GM21367 (cell line): Measurements from ENCODE around the gene CEMIP2.
"Not testable (repeated sequence)": the region's sequence is repeated elsewhere in the genome, so short reads cannot be mapped to it uniquely, and the experiment has no call there.

ENCODE experiments used
- ATAC-seq: cut with Tn5 transposase; IDR thresholded peaks from one replicate; pipeline ENCODE4 v1.9.1; 2021; ENCODE audit not compliant: unreplicated experiment

The CEMIP2 gene

DNA sequence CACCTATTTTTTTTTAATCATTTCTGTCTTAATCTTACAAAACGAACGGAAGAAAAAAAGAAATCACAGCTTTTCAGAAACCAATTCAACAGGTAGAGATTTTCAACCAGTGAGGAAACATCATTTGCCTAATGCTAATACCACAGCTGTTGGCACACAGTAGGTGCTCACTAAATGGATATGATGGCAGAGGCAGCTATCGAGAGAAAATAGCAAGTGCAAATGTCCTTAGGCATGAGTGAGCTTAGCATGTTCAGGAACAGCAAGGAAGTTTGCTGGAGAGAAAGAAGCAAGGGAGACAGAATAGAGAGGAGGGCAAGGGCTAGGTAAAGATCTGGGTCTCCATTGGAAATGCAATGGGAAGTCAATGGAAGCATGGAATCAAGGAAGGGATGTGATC lies 49.2 kb downstream of the CEMIP2 start:
- ATAC-seq = no peak

DNA sequence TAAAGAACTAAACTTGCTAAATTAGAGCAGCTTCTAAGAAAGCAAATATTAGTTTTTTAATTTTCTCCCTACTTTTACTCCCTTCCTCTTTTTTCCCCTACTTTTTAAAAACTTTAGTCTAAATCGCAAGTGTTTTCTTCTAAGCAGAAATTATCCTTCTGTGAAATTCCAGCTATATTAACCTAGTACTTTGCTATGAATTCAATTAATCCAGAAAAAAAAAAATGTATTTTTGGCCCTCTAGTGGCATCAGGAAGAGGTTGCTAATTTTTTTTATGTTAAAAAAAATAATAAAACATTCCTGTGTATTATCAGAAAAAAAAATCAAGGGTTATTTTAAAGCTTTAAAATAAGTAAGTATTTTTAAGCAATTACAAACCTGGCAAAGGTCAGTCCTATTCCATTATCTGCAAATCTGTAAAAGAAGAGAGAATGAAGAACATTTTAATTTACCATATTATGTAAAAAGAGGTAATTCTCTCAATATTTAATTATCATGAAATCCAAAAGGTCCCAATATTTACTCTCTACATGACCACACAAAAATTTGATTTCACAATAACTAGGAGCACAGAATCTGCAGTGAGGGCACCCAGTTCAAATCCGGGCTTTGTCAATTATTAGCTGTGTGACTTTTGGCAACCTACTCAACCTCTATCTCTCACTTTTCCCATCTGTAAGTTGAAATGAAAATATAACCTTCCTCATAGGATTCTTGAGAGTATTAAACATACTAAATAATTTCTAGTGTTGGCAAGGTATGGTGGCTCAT lies 52.0 kb downstream of the CEMIP2 start:
- no peak for ATAC-seq

DNA sequence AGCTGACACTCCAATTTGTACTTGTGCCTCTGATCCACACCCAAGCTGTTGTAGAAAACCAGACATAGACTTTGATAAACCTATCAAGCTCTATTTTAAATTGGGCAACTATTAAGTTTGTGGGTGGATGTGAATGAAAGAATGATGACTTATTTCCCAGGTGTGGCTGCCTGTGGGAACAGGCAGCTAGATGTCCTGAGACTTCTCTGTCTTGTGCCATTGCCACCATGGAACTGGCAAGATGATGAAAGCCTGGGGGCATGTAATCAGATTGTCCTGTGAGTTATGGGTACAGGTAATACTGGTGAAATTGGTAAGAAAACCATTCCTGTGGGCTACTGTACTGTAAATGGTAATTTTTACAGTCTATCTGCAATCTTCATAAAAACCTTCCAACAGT lies 57.5 kb downstream of the CEMIP2 start:
- ATAC-seq = no peak

DNA sequence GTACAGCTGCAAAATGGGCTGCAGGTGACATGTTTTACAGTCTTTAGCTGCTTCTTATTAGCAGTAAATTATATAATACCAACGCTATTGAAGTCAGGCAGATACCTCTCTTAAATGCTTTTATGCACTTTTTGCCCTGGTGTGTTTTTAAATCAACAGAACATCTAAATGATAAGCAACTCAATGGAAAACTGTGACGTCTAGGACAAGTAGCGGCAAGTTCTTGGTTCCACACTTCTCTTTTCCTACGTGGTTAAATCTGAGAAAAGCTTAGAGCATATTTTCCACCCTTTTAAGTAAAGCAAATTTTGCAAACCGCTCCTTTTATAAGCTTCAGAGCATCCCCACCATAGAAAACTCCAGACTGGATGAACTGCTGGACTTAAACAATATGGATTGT lies 58.1 kb downstream of the CEMIP2 start:
- ATAC-seq = no peak

- no peak for ATAC-seq
These were observed 58.9 kb downstream of the CEMIP2 start for GRCh38 chr9:71709384-71709783.

DNA sequence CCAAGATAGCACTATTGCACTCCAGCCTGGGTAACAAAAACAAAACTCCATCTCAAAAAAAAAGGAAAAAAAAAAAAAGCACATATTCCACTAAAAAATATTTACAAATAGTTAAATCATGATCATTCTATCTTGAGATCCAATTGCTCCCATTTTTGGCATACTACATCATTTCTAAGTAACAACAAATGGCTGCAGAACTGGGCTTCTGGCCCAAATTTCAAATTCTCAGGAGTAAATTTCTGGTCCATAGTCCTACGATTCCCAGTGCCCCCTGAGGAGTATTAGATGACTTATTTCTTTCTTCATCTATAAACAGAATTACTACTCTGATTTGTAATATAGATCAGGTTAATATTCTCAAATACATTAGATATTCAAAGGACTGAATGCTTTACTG lies 62.1 kb downstream of the CEMIP2 start:
- ATAC-seq = no peak

- ATAC-seq = no peak
These were observed 63.5 kb downstream of the CEMIP2 start for GRCh38 chr9:71704796-71705195.

GRCh38 chr9:71703172-71703872 lies 65.0 kb downstream of the CEMIP2 start:
- ATAC-seq = no peak

DNA sequence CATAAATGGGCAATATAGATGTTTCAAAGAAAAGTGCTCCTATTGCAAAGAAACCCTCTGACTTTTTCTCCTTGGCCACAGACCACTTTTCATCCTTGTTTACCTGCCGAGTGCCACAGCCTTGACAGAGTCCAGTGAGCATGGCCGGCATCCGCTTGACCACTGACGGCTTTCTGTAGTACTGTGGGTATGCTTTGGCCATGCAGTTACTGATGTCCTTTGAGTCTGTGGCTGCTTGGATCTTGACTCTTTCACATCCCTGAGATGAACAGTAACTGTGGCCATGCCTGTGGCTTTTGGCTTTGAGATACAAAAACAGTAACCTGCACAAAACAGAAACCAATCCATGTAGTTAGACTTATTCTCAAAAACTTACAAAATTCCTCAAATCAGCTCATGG lies 70.4 kb downstream of the CEMIP2 start:
- ATAC-seq = no peak

- no peak for ATAC-seq
These were observed 74.0 kb downstream of the CEMIP2 start for GRCh38 chr9:71694332-71694731.

DNA sequence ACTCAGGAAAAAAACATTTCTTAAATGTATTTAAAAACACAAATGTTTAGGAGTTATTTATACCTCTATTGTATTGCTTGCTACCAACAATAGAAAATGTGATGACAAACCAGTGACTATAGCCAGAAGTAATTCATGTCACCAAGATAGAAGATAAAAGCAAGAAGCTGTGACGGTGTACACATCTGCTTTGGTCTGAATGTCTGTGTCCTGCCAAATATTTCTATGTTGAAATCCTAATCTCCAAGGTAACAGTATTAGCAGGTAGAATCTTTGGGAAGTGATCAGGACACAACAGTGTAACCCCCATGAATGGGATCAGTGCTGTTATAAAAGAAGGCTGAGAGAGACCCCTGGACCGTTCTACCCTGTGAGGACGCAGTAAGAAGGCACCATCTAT lies 74.7 kb downstream of the CEMIP2 start:
- no peak for ATAC-seq

- no peak for ATAC-seq
These were observed 76.0 kb downstream of the CEMIP2 start for GRCh38 chr9:71692337-71692736.

GRCh38 chr9:71691576-71691975 lies 76.7 kb downstream of the CEMIP2 start:
- ATAC-seq = not testable (repeated sequence)

GRCh38 chr9:71690689-71691435 lies 77.5 kb downstream of the CEMIP2 start:
- no peak for ATAC-seq

DNA sequence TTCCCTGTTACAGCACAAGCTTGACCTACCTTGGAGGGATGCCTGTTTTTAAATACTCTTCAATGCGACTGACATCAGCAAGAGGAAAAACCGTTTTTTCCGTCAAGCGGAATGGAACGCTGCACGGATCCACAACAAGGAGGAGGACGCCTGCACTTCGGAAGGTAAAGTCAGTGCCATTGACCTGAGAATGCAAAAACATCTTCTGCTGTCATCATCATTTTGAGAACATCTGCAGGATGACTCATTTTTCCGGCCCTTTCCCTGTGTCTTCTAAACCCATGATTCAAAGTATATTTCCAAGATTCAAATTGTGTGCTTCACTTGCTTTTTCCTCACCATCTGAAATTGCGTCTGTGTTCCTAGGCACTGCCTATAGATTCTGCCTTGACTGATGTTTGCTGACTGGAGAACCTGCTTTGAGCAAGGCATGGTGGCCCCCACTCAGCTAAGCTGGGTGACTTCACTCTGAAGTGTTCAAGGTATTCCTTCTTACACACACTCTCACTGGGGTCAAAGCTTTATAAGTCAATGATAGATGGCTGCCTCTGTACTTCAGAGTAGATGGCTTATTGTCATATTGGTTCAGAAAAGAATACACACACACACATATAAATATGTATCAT lies 78.1 kb downstream of the CEMIP2 start:
- ATAC-seq = no peak

DNA sequence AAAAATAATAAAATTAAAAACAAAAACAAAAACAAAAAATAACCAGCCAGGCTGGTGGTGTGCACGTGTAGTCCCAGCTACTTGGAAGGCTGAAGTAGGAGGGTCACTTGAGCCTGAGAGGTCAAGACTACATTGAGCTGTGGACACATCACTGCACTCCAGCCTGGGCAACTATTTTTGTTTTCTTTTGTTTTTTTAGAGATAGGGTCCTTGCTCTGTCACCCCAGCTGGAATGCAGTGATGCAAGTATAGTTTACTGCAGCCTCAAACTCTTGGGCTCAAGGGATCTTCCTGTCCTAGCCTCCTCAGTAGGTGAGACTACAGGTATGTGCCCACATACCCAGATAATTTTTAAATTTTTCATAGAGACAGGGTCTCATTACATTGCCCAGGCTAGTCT lies 80.6 kb downstream of the CEMIP2 start:
- no peak for ATAC-seq

- ATAC-seq = no peak
These were observed 82.3 kb downstream of the CEMIP2 start for GRCh38 chr9:71685988-71686387.

GRCh38 chr9:71685394-71685793 lies 82.9 kb downstream of the CEMIP2 start:
- ATAC-seq = no peak

GRCh38 chr9:71684566-71684965 lies 83.7 kb downstream of the CEMIP2 start:
- no peak for ATAC-seq

DNA sequence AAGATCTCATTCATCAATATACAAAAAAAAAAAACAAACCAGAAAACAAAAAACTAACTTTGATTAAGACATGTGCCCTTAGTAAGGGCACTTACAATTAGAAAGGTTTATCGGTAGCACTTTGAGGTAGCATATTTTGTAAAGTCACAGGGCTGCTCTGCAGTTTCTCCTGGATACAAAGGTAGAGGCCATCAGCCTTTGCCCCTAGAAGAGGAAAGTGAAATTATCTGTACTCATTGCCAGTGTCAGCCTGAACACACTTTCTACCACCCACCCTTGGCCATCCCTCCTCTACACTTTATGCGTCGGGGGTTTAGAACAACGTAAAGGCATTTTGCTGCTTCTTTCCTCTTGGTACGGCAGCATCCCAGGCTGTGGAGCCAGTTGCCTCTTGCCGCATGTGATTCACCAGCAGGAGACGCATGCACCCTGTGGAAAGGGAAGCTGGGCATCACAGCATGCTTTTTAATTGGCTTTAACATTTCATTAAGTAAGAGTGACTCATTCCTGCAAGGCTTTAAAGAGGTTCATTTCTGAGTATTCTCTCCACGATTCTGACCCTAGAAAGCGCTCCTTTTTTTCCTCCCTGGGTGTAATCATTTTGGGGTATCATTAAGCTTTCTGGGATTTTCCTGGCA lies 84.6 kb downstream of the CEMIP2 start:
- ATAC-seq = no peak

- ATAC-seq = no peak
These were observed 86.5 kb downstream of the CEMIP2 start for GRCh38 chr9:71681708-71682272.
